Measurements from ENCODE around the gene BICDL2. TPM values are rescaled to one million over a fixed set of nuclear protein-coding genes. Genes with fewer than 3 reads are reported as not detected.
"Not testable (repeated sequence)": the region's sequence is repeated elsewhere in the genome, so short reads cannot be mapped to it uniquely, and the experiment has no call there.

The BICDL2 gene
- total RNA-seq, 1 experiment from 2014 or later, result 0.25 TPM

GRCh38 chr16:3065069-3065741, 28.5 kb upstream of the BICDL2 start, which contains the start of gene IL32:
Gene IL32 (plus strand): TSS chr16:3065640. CDS start chr16:3065812, 172 bp downstream.
- DNase-seq (ENCODE audit: low spot score), result peak; percentile 69

GRCh38 chr16:3063625-3064386, 27.1 kb upstream of the BICDL2 start:
- no peak for DNase-seq (ENCODE audit: low spot score)

GRCh38 chr16:3062553-3062952, 25.8 kb upstream of the BICDL2 start:
- DNase-seq (ENCODE audit: low spot score), result no peak

- DNase-seq (ENCODE audit: low spot score), result no peak
These were observed 23.8 kb upstream of the BICDL2 start for GRCh38 chr16:3060339-3061127.

GRCh38 chr16:3059723-3060242, 23.0 kb upstream of the BICDL2 start:
- no peak for DNase-seq (ENCODE audit: low spot score)

- DNase-seq (ENCODE audit: low spot score), result peak; percentile 90
These were observed 22.4 kb upstream of the BICDL2 start for GRCh38 chr16:3059041-3059722.

GRCh38 chr16:3058139-3059030, 21.6 kb upstream of the BICDL2 start:
- DNase-seq (ENCODE audit: low spot score), result no peak

- no peak for DNase-seq (ENCODE audit: low spot score)
These were observed 20.7 kb upstream of the BICDL2 start for GRCh38 chr16:3057181-3058138.

- no peak for DNase-seq (ENCODE audit: low spot score)
These were observed 19.8 kb upstream of the BICDL2 start for GRCh38 chr16:3056336-3057180.

- not testable (repeated sequence) for DNase-seq (ENCODE audit: low spot score)
These were observed 19.0 kb upstream of the BICDL2 start for GRCh38 chr16:3055734-3056115.

GRCh38 chr16:3054965-3055733, 18.4 kb upstream of the BICDL2 start:
- no peak for DNase-seq (ENCODE audit: low spot score)

- DNase-seq (ENCODE audit: low spot score), result not testable (repeated sequence)
These were observed 16.6 kb upstream of the BICDL2 start for GRCh38 chr16:3053330-3053710.

GRCh38 chr16:3052571-3053329, 16.0 kb upstream of the BICDL2 start:
- DNase-seq (ENCODE audit: low spot score), result not testable (repeated sequence)

- DNase-seq (ENCODE audit: low spot score), result no peak
These were observed 14.8 kb upstream of the BICDL2 start for GRCh38 chr16:3051494-3051893.

GRCh38 chr16:3051009-3051408, 14.3 kb upstream of the BICDL2 start:
- no peak for DNase-seq (ENCODE audit: low spot score)

- no peak for DNase-seq (ENCODE audit: low spot score)
These were observed 13.7 kb upstream of the BICDL2 start for GRCh38 chr16:3050487-3050886.

- DNase-seq (ENCODE audit: low spot score), result no peak
These were observed 13.3 kb upstream of the BICDL2 start for GRCh38 chr16:3049921-3050481.
